ENCODE data around the gene DIPK1A.
"Not testable (repeated sequence)": the region's sequence is repeated elsewhere in the genome, so short reads cannot be mapped to it uniquely, and the experiment has no call there.

Gene DIPK1A

GRCh38 chr1:92913093-92913819 is 48.0 kb downstream of the DIPK1A start:
- no peak for DNase-seq

GRCh38 chr1:92910081-92910480 is 51.2 kb downstream of the DIPK1A start:
- no peak for DNase-seq

GRCh38 chr1:92909321-92909720 is 51.9 kb downstream of the DIPK1A start:
- DNase-seq, result no peak

- no peak for DNase-seq
Observed at GRCh38 chr1:92907949-92908684, 53.1 kb downstream of the DIPK1A start.

GRCh38 chr1:92903765-92904164 is 57.5 kb downstream of the DIPK1A start:
- DNase-seq, result no peak

GRCh38 chr1:92902406-92902744 is 58.9 kb downstream of the DIPK1A start:
- DNase-seq, result no peak

- no peak for DNase-seq
Observed at GRCh38 chr1:92901699-92902405, 59.4 kb downstream of the DIPK1A start.

- no peak for DNase-seq
Observed at GRCh38 chr1:92901126-92901525, 60.1 kb downstream of the DIPK1A start.

- DNase-seq, result no peak
Observed at GRCh38 chr1:92900539-92900938, 60.7 kb downstream of the DIPK1A start.

- DNase-seq, result no peak
Observed at GRCh38 chr1:92899780-92900179, 61.5 kb downstream of the DIPK1A start.

- not testable (repeated sequence) for DNase-seq
Observed at GRCh38 chr1:92898053-92898452, 63.2 kb downstream of the DIPK1A start.

- no peak for DNase-seq
Observed at GRCh38 chr1:92887465-92887864, 73.8 kb downstream of the DIPK1A start.

GRCh38 chr1:92886886-92887419 is 74.3 kb downstream of the DIPK1A start:
- no peak for DNase-seq

GRCh38 chr1:92884195-92884594 is 77.1 kb downstream of the DIPK1A start:
- DNase-seq, result no peak

- no peak for DNase-seq
Observed at GRCh38 chr1:92883297-92883696, 78.0 kb downstream of the DIPK1A start.

GRCh38 chr1:92882819-92883218 is 78.4 kb downstream of the DIPK1A start:
- DNase-seq, result no peak

- no peak for DNase-seq
Observed at GRCh38 chr1:92881391-92881790, 79.9 kb downstream of the DIPK1A start.

GRCh38 chr1:92879316-92879968 is 81.8 kb downstream of the DIPK1A start:
- no peak for DNase-seq

GRCh38 chr1:92877792-92878191 is 83.5 kb downstream of the DIPK1A start:
- no peak for DNase-seq

GRCh38 chr1:92877081-92877711 is 84.1 kb downstream of the DIPK1A start:
- DNase-seq, result no peak

- DNase-seq, result no peak
Observed at GRCh38 chr1:92876351-92876750, 84.9 kb downstream of the DIPK1A start.

GRCh38 chr1:92874987-92875386 is 86.3 kb downstream of the DIPK1A start:
- DNase-seq, result no peak

GRCh38 chr1:92872719-92873118 is 88.5 kb downstream of the DIPK1A start:
- DNase-seq, result no peak

All from stimulated activated CD4-positive, alpha-beta T cell treated with anti-CD3 and anti-CD28 coated beads, Interleukin-1b, Interleukin-23, amount 100 ng/mL, for 48 hours (primary cell).